DOHH2 (cell line): ENCODE measurements around the gene TM4SF18.

Experiments used
- EZH2phosphoT487 ChIP-seq: fragments of 200-600 bp; sonication (generic); IDR thresholded peaks from 2 replicates; pipeline ENCODE4 v1.6.1; 2017; ENCODE audit warnings: borderline replicate concordance, mild to moderate bottlenecking, antibody characterized with exemption, low read length, moderate library complexity, mixed read lengths
- TF ChIP-seq, protein P1 (sequence below): fragments of 200-600 bp; sonication (generic); IDR thresholded peaks from one replicate; pipeline ENCODE4 v1.5.1; 2014; ENCODE audit warnings: antibody characterized with exemption, mild to moderate bottlenecking, low read depth, low read length; ENCODE audit not compliant: poor library complexity, severe bottlenecking

DNA sequence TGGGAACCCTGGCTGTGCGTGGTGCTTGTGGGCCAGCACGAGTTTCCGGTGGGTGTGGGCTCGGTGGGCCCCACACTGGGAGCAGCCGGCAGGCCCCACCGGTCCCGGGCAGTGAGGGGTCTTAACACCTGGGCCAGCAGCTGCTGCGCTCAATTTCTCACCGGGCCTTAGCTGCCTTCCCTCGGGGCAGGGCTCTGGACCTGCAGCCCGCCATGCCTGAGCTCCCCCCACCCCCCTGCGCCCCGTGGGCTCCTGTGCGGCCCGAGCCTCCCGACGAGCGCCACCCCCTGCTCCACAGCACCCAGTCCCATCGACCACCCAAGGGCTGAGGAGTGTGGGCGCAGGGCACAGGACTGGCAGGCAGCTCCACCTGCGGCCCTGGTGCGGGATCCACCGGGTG is 49.4 kb downstream of the TM4SF18 start:
- TF ChIP-seq, protein P1, sequence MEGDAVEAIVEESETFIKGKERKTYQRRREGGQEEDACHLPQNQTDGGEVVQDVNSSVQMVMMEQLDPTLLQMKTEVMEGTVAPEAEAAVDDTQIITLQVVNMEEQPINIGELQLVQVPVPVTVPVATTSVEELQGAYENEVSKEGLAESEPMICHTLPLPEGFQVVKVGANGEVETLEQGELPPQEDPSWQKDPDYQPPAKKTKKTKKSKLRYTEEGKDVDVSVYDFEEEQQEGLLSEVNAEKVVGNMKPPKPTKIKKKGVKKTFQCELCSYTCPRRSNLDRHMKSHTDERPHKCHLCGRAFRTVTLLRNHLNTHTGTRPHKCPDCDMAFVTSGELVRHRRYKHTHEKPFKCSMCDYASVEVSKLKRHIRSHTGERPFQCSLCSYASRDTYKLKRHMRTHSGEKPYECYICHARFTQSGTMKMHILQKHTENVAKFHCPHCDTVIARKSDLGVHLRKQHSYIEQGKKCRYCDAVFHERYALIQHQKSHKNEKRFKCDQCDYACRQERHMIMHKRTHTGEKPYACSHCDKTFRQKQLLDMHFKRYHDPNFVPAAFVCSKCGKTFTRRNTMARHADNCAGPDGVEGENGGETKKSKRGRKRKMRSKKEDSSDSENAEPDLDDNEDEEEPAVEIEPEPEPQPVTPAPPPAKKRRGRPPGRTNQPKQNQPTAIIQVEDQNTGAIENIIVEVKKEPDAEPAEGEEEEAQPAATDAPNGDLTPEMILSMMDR: no peak
- no peak for TF ChIP-seq EZH2phosphoT487
